ENCODE measurements around the gene BICD2. TPM values are rescaled to one million over a fixed set of nuclear protein-coding genes. Genes with fewer than 3 reads are reported as not detected.

BICD2 gene
- total RNA-seq, 1 donor = 40.6 TPM

DNA sequence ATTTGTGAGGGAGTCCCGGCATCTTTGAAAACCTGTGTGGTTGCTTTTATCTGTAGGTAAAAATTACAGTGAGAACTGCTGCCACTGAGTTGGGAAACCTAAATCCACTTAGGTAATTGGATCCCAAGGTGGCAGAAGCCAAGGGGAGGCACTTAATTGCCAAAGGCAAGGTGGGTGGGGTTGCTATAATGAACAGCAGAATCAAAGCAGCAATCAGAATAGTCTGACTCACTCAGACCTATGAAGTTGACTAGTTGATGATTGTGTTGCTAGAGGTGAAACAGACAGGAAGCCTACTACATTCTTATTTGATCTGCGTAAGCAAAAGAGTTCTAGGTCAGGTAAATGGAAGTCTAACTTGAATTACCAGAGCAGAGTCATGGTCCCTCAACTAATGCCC lies 17.3 kb upstream of the BICD2 start:
- TF ChIP-seq, protein P1, sequence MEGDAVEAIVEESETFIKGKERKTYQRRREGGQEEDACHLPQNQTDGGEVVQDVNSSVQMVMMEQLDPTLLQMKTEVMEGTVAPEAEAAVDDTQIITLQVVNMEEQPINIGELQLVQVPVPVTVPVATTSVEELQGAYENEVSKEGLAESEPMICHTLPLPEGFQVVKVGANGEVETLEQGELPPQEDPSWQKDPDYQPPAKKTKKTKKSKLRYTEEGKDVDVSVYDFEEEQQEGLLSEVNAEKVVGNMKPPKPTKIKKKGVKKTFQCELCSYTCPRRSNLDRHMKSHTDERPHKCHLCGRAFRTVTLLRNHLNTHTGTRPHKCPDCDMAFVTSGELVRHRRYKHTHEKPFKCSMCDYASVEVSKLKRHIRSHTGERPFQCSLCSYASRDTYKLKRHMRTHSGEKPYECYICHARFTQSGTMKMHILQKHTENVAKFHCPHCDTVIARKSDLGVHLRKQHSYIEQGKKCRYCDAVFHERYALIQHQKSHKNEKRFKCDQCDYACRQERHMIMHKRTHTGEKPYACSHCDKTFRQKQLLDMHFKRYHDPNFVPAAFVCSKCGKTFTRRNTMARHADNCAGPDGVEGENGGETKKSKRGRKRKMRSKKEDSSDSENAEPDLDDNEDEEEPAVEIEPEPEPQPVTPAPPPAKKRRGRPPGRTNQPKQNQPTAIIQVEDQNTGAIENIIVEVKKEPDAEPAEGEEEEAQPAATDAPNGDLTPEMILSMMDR (IDR thresholded peaks at IDR 0.05; ENCODE audit: insufficient read depth, low read depth, low read length) = no peak
- no peak for DNase-seq (ENCODE audit: low read depth)
- no peak overlapping the region for H3K4me3 ChIP-seq (ENCODE audit: low read depth, low read length)

DNA sequence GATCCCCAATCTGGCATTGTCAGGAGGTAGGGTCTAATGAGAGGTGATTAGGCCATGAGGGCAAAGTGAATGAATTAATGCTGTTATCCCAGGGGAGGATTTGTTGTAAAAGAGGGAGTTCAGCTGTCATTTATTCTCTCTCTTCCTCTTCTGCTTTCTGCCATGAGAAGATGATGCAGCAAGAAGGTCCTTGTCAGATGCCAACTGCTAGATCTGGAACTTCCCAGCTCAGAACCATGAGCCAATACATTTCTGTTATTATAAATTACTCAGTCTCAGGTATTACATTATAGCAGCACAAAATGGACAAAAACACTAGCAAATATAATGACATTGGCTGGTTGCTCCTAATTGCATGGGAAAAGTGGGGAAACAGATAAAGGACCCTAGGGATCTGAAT lies 15.6 kb upstream of the BICD2 start:
- H3K4me3 ChIP-seq (ENCODE audit: low read depth, low read length) = no peak overlapping the region
- TF ChIP-seq, protein P1 (IDR thresholded peaks at IDR 0.05; ENCODE audit: insufficient read depth, low read depth, low read length) = no peak
- no peak for DNase-seq (ENCODE audit: low read depth)

DNA sequence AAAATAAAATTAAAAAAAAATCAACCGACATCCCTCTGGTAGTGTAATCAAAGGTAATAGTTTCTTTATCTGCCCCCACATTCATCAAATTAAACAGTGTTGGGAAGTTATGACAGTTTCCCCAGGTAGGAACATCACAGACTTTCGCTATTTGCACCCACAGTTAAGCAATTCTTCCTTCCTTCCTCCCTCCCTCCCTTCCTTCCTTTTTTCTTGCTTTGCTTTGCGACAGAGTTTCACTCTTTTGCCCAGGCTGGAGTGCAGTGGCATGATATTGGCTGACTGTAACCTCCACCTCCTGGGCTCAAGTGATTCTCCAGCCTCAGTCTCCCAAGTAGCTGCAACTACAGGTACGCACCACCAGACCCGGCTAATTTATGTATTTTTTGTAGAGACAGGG lies 10.8 kb upstream of the BICD2 start:
- H3K4me3 ChIP-seq (ENCODE audit: low read depth, low read length) = no peak overlapping the region
- DNase-seq (ENCODE audit: low read depth) = no peak
- TF ChIP-seq, protein P1 (IDR thresholded peaks at IDR 0.05; ENCODE audit: insufficient read depth, low read depth, low read length) = no peak

DNA sequence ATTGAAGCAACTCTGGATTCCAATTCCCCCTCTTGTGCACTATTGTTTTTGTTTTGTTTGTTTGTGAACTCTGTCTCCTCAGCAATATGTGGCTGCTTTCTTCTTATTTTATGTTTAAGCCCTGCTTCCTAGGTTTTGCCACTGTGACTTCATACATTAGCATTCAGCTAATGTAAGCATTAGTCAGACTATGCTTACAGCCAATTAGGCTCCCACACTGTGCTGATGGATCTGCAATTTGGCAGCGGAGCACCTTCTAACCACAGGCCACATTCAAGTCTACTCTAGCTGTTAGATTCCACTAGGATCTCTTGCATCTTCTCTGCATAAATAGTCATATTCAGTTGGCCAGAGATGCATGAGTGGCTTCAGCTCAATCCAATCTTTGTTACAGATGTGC lies 9.6 kb upstream of the BICD2 start:
- TF ChIP-seq, protein P1 (IDR thresholded peaks at IDR 0.05; ENCODE audit: insufficient read depth, low read depth, low read length) = no peak
- peak; percentile 80 for DNase-seq (ENCODE audit: low read depth)

DNA sequence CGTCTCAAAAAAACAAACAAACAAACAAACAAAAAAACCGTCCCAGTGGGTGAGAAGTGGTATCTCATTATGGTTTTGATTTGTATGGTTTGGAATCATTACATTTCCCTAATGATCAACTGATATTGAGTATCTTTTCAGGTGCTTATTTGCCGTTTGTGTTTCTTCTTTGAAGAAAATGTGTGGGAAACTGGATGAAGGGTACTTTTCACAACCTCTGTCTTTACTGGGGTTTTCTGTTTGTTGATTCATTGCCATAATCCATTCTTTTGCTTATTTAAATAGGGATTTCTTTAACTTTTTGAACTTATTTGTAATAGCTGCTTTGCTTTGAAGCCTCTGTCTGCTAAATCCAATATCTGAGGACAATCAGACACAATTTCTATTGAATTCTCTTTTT lies 9.2 kb upstream of the BICD2 start:
- TF ChIP-seq, protein P1 (IDR thresholded peaks at IDR 0.05; ENCODE audit: insufficient read depth, low read depth, low read length) = no peak
- DNase-seq (ENCODE audit: low read depth) = no peak

More for the DNA sequence above, 9.6 kb upstream of the BICD2 start:
- no peak overlapping the region for H3K4me3 ChIP-seq (ENCODE audit: low read depth, low read length)

DNA sequence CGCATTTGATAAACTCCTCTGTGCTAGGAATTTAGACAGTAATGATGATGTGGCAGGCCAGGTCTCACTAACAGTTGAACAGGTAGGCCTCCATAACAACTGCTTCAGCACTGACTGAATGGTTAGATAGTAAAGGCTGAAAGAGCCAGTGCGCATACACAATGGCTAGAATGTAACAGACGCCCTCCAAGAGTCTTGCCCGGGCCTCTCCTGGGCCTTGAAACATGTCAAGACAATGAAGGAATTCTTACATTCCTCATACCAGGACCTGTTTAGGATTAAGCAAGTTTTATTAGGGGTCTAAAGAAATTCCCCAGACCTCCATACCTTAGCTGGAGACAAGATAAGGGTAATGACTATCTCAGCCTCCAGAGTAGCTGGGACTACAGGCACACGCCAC lies 6.7 kb upstream of the BICD2 start:
- TF ChIP-seq, protein P1 (IDR thresholded peaks at IDR 0.05; ENCODE audit: insufficient read depth, low read depth, low read length) = no peak
- H3K4me3 ChIP-seq (ENCODE audit: low read depth, low read length) = no peak overlapping the region
- DNase-seq (ENCODE audit: low read depth) = no peak

More for the DNA sequence above, 9.2 kb upstream of the BICD2 start:
- no peak overlapping the region for H3K4me3 ChIP-seq (ENCODE audit: low read depth, low read length)

DNA sequence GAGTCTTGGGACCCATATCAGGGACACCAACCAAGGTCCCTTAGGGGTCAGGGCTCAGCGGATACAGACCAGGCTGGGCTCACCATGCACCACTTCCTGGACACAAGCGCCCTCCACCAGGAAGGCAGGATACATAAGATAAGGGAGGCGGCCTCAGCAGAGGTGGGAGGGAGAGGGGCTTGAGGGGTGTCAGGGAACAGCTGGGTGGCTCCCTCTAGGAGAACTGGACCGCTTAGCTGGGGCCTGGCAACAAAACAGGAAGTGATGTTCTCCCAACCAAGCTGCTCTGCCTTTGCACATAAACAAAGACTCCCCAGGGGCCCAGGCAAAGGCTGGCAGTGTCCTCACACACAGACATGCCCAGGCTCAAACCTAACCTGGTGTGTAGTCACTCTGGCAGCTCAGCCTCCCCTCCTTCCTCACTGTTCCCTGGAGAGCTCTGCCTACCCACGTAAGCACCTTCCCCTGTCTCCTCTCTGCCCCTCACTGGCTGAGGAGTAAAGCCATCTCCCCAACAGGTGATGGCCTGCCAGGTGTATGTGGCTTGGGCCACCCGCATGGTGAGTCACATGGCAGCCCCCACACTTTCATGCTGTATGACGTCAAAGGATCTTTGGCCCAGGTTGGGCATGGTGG lies 5.8 kb upstream of the BICD2 start:
- TF ChIP-seq, protein P1 (IDR thresholded peaks at IDR 0.05; ENCODE audit: insufficient read depth, low read depth, low read length) = no peak
- no peak overlapping the region for H3K4me3 ChIP-seq (ENCODE audit: low read depth, low read length)
- DNase-seq (ENCODE audit: low read depth) = peak; percentile 35

Measured in fibroblast of villous mesenchyme (primary cell).